ENCODE data around the gene NOD1.

- TF ChIP-seq ZNF423 (tag by site-specific recombination; IDR thresholded peaks at IDR 0.05) (no peak), SETDB1 (IDR thresholded peaks at IDR 0.05; ENCODE audit: insufficient read length, low read length) (peak; percentile 27), CTCF (tag by site-specific recombination; IDR thresholded peaks at IDR 0.05) (no peak)
These were observed 64.7 kb downstream of the NOD1 start for GRCh38 chr7:30413864-30414263.

Measured in HEK293 (cell line).